Nephron progenitor cell (in vitro differentiated cells): ENCODE results near the gene PIP5KL1.
A peak's percentile ranks its signal among the peaks of the same experiment; 100 is the strongest.
"Not testable (repeated sequence)": the region's sequence is repeated elsewhere in the genome, so short reads cannot be mapped to it uniquely, and the experiment has no call there.

Source experiments
- DNase-seq: peaks from one replicate; pipeline ENCODE4 v3.0.0; 2021
- H3K27ac Mint-ChIP-seq: 2 replicates; pipeline ENCODE4 v1.8.0; 2021; ENCODE audit warnings: mild to moderate bottlenecking, moderate library complexity, mixed read lengths
- H3K27me3 Mint-ChIP-seq: 2 replicates; pipeline ENCODE4 v1.8.0; 2021; ENCODE audit warnings: mild to moderate bottlenecking, low read depth, mixed read lengths; ENCODE audit not compliant: poor library complexity
- H3K36me3 Mint-ChIP-seq: 2 replicates; pipeline ENCODE4 v1.8.0; 2021; ENCODE audit warnings: low read depth, mixed read lengths
- H3K4me1 Mint-ChIP-seq: 2 replicates; pipeline ENCODE4 v1.8.0; 2021; ENCODE audit warnings: mixed read lengths
- H3K4me3 Mint-ChIP-seq: 2 replicates; pipeline ENCODE4 v1.8.0; 2021; ENCODE audit warnings: mild to moderate bottlenecking, moderate library complexity, mixed read lengths
- H3K9me3 Mint-ChIP-seq: 2 replicates; pipeline ENCODE4 v1.8.0; 2021; ENCODE audit warnings: mild to moderate bottlenecking, moderate library complexity, mixed read lengths
- CTCF ChIP-seq: fragments of 200-600 bp; sonication (generic); IDR thresholded peaks from 2 replicates; pipeline ENCODE4 v1.5.0; 2021; ENCODE audit warnings: antibody characterized with exemption

The PIP5KL1 gene

GRCh38 chr9:127884976-127885490 is 45.5 kb downstream of the PIP5KL1 start:
- H3K27me3 Mint-ChIP-seq: peaks cover 3% of the 10 kb centered on the region
- H3K36me3 Mint-ChIP-seq: peaks cover 43% of the 10 kb centered on the region
- no peak for TF ChIP-seq CTCF
- peaks cover 49% of the 10 kb centered on the region for H3K4me1 Mint-ChIP-seq
- H3K4me3 Mint-ChIP-seq: no peak overlapping the region
- peak overlapping the region; percentile 59 for H3K27ac Mint-ChIP-seq
- no peaks in the 10 kb centered on the region for H3K9me3 Mint-ChIP-seq
- DNase-seq: no peak

GRCh38 chr9:127884427-127884911 is 46.1 kb downstream of the PIP5KL1 start:
- H3K27me3 Mint-ChIP-seq: peaks cover 3% of the 10 kb centered on the region
- peaks cover 49% of the 10 kb centered on the region for H3K4me1 Mint-ChIP-seq
- H3K4me3 Mint-ChIP-seq: no peak overlapping the region
- peak overlapping the region; percentile 59 for H3K27ac Mint-ChIP-seq
- TF ChIP-seq CTCF: no peak
- DNase-seq: no peak
- H3K36me3 Mint-ChIP-seq: peaks cover 40% of the 10 kb centered on the region
- H3K9me3 Mint-ChIP-seq: no peaks in the 10 kb centered on the region

GRCh38 chr9:127883959-127884358 is 46.6 kb downstream of the PIP5KL1 start:
- H3K9me3 Mint-ChIP-seq: no peaks in the 10 kb centered on the region
- H3K4me1 Mint-ChIP-seq: peaks cover 51% of the 10 kb centered on the region
- H3K27ac Mint-ChIP-seq: no peak overlapping the region
- no peak for DNase-seq
- no peak for TF ChIP-seq CTCF
- peaks cover 40% of the 10 kb centered on the region for H3K36me3 Mint-ChIP-seq
- H3K4me3 Mint-ChIP-seq: no peak overlapping the region
- peaks cover 3% of the 10 kb centered on the region for H3K27me3 Mint-ChIP-seq

- not testable (repeated sequence) for H3K27me3 Mint-ChIP-seq, H3K4me3 Mint-ChIP-seq, DNase-seq, H3K27ac Mint-ChIP-seq, H3K9me3 Mint-ChIP-seq
- Mint-ChIP-seq H3K4me1 (peaks cover 62% of the 10 kb centered on the region), H3K36me3 (peaks cover 23% of the 10 kb centered on the region)
These were observed 48.9 kb downstream of the PIP5KL1 start for GRCh38 chr9:127881715-127882114.

- H3K27ac Mint-ChIP-seq: no peak overlapping the region
- H3K36me3 Mint-ChIP-seq: peaks cover 16% of the 10 kb centered on the region
- no peak for TF ChIP-seq CTCF
- H3K4me3 Mint-ChIP-seq: no peak overlapping the region
- H3K9me3 Mint-ChIP-seq: no peaks in the 10 kb centered on the region
- H3K27me3 Mint-ChIP-seq: peaks cover 3% of the 10 kb centered on the region
- DNase-seq: no peak
- peaks cover 58% of the 10 kb centered on the region for H3K4me1 Mint-ChIP-seq
These were observed 50.4 kb downstream of the PIP5KL1 start for GRCh38 chr9:127880143-127880542.

- peaks cover 5% of the 10 kb centered on the region for H3K36me3 Mint-ChIP-seq
- H3K9me3 Mint-ChIP-seq: no peaks in the 10 kb centered on the region
- DNase-seq: no peak
- H3K27ac Mint-ChIP-seq: peak overlapping the region; percentile 55
- H3K4me3 Mint-ChIP-seq: no peak overlapping the region
- TF ChIP-seq CTCF: no peak
- no peaks in the 10 kb centered on the region for H3K27me3 Mint-ChIP-seq
- peaks cover 48% of the 10 kb centered on the region for H3K4me1 Mint-ChIP-seq
These were observed 51.8 kb downstream of the PIP5KL1 start for GRCh38 chr9:127878652-127879390.
